Measurements from ENCODE around the gene PTTG2. TPM values are rescaled to one million over a fixed set of nuclear protein-coding genes. Genes with fewer than 3 reads are reported as not detected.
"Not testable (repeated sequence)": the region's sequence is repeated elsewhere in the genome, so short reads cannot be mapped to it uniquely, and the experiment has no call there.

PTTG2 gene
- total RNA-seq, 4 donors from 2014 or later = 0.62 to 3.5 (median 2.5) TPM; not detected in 1

DNA sequence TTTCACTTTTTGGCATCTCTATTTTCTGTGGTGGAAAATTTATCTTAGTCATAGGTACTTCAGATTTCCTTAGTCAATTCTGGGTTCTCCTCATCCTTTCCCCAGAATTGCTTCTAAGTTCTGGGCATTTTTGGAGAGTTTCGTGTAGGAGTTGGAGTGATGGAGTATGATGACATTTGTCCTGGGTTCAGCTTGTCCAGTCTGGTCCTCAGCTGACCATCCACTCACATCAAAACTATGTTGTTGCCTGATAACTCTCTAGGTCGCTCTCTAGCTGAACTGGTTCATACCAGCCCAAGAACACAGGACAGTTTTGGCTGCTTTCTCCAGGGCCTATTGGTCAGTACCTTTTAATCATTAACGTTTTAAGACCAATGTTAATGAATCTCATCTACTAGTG is 13.2 kb downstream of the PTTG2 start:
- peak overlapping the region in 1 of 4 donors; percentile 26 for H3K27ac ChIP-seq
- H3K4me3 ChIP-seq = no peak overlapping the region
- peaks cover 0 to 37% (median 3%) of the 10 kb centered on the region in 3 donors for H3K4me1 ChIP-seq
- H3K9me3 ChIP-seq = no peaks in the 10 kb centered on the region
- no peak for TF ChIP-seq POLR2A (IDR thresholded peaks at IDR 0.05)
- no peak for TF ChIP-seq EP300 (IDR thresholded peaks at IDR 0.05)
- TF ChIP-seq, protein P1, sequence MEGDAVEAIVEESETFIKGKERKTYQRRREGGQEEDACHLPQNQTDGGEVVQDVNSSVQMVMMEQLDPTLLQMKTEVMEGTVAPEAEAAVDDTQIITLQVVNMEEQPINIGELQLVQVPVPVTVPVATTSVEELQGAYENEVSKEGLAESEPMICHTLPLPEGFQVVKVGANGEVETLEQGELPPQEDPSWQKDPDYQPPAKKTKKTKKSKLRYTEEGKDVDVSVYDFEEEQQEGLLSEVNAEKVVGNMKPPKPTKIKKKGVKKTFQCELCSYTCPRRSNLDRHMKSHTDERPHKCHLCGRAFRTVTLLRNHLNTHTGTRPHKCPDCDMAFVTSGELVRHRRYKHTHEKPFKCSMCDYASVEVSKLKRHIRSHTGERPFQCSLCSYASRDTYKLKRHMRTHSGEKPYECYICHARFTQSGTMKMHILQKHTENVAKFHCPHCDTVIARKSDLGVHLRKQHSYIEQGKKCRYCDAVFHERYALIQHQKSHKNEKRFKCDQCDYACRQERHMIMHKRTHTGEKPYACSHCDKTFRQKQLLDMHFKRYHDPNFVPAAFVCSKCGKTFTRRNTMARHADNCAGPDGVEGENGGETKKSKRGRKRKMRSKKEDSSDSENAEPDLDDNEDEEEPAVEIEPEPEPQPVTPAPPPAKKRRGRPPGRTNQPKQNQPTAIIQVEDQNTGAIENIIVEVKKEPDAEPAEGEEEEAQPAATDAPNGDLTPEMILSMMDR (IDR thresholded peaks at IDR 0.05) = no peak
- TF ChIP-seq POLR2AphosphoS5 (IDR thresholded peaks at IDR 0.05) = no peak
- H3K27me3 ChIP-seq = no peaks in the 10 kb centered on the region
- ATAC-seq = no peak
- WGBS, 2 donors (ENCODE audit: low coverage in 1 of 2) = 78 to 81% methylated on average over 3 of the region's 3 CpGs
- H3K36me3 ChIP-seq = no peaks in the 10 kb centered on the region

DNA sequence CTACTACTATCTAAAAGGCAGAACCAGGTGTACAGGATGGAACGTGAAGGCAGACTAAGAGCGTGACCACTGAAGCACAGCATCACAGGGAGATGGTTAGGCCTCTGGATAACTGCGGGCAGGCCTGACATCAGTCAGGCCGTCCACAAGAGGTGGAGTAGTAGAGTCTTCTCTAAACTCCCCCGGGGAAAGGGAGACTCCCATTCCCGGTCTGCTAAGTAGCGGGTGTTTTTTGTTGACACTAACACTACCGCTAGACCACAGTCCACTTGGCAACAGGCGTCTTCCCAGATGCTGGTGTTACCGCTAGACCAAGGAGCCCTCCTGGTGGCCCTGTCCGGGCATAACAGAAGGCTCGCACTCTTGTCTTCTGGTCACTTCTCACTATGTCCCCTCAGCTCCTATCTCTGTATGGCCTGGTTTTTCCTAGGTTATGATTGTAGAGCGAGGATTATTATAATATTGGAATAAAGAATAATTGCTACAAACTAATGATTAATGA is 15.2 kb downstream of the PTTG2 start:
- H3K27me3 ChIP-seq, ATAC-seq, H3K36me3 ChIP-seq, H3K9me3 ChIP-seq, H3K4me3 ChIP-seq: not testable (repeated sequence)
- Histone ChIP-seq H3K27ac (peak overlapping the region in 2 of 4 donors; percentile 12 to 24), H3K4me1 (peaks cover 0 to 42% (median 6%) of the 10 kb centered on the region in 3 donors)
- 75 to 89% methylated on average over 8 to 9 of the region's 13 CpGs for WGBS, 2 donors (ENCODE audit: low coverage in 1 of 2)

DNA sequence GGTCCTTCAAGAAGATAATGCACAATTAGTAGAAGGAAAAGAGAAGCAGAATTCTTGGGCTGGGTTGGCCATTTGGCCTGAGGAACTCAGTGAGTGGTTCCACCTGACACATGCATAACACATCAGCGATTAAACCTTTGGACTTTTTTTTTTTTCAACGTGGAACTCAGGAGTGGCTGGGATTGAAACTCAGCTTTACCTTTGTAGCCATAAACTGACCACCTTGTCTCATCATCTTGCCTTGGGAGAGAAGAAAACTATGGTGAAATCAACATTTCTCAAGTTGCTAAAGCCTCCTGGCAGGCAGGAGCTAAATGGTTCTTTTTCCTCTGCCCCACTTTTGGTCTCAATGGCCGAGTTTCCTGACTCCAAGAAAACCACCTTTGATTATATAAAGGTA is 16.3 kb downstream of the PTTG2 start:
- Histone ChIP-seq H3K9me3 (no peaks in the 10 kb centered on the region), H3K4me1 (peaks cover 2 to 46% (median 7%) of the 10 kb centered on the region in 3 donors), H3K27me3 (no peaks in the 10 kb centered on the region), H3K36me3 (no peaks in the 10 kb centered on the region), H3K4me3 (peak overlapping the region; percentile 70 to 77), H3K27ac (peak overlapping the region; percentile 92 to 99 (median 98))
- TF ChIP-seq POLR2AphosphoS5 (IDR thresholded peaks at IDR 0.05) (no peak), EP300 (IDR thresholded peaks at IDR 0.05) (no peak), POLR2A (IDR thresholded peaks at IDR 0.05) (no peak)
- TF ChIP-seq, protein P1 (IDR thresholded peaks at IDR 0.05) = no peak
- WGBS, 2 donors (ENCODE audit: low coverage in 1 of 2) = 30 to 36% methylated on average over 3 of the region's 3 CpGs
- ATAC-seq = peak; percentile 10

DNA sequence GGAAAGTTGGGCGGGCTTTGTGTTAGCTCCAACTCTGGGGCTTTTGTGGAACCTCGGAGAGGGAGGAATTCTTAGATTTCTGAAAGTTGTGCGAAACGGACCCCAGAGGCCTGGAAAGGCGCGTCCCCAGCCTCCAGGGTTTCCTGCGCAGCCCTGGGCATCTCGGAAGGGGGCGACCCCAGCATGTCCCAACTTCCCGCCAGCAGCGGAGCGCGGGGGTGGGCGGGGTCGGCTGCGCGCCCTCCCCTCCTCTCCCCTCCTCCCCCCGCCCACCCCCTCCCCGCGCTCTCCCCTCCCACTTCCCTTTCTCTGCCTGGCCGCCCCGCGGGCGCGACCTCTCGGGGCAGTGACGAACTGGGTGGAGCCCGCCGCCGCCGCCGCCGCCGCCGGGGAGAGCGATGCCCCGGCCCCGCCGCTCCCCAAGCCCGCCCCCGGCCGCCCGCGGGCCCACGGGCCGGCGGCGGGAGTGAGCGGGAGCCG is 16.8 kb downstream of the PTTG2 start:
- Histone ChIP-seq H3K9me3 (no peaks in the 10 kb centered on the region), H3K36me3 (no peaks in the 10 kb centered on the region), H3K27ac (peak overlapping the region; percentile 92 to 99 (median 98)), H3K4me1 (peaks cover 3 to 52% (median 8%) of the 10 kb centered on the region in 3 donors), H3K4me3 (peak overlapping the region; percentile 70 to 77), H3K27me3 (no peaks in the 10 kb centered on the region)
- ATAC-seq = peak; percentile 92
- no peak for TF ChIP-seq EP300 (IDR thresholded peaks at IDR 0.05)
- no peak for TF ChIP-seq POLR2A (IDR thresholded peaks at IDR 0.05)
- TF ChIP-seq, protein P1 (IDR thresholded peaks at IDR 0.05) = peak in 1 of 4 experiments; percentile 32
- TF ChIP-seq POLR2AphosphoS5 (IDR thresholded peaks at IDR 0.05) = peak; percentile 71
- WGBS, 2 donors (ENCODE audit: low coverage in 1 of 2) = 0% methylated on average over 2 of the region's 50 CpGs

DNA sequence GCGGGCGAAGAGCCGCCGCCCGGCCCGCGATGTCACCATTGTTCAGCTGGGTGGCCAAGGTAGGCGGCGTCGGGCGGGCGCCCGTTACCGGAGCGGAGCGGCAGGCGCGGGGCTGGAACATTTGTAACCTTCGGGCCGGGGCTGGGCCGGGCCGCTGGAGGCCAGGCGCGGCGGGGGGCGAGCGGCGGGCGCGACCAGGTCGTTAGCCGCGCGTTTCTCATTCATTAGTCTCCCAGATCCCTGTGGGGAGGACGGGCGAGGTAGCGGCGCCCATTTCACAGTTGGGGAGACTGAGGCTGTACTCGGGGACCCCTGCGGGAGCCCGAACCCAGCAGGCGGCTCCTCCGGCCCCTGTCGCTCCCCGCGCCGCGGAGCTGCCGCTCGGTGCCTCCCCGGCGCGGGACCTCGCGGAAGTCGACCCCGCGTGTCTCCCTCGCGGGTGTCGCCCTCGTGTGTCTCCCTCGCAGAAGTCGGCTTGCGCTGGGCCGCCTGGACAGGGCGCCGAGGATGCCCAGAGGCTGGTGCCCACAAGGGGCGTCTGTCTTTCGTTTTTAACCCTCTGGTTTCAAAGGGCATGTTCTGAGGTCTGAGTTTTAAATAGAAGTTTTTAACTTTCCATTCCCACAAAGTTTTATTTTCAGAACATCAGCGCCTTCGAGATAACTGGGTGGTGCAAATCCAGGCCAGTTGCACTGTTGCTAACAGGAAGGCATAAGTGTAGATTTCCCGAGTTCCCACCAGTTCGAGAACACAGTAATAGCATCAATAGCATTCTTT is 17.5 kb downstream of the PTTG2 start:
- Histone ChIP-seq H3K4me3 (peak overlapping the region; percentile 70 to 77), H3K36me3 (no peaks in the 10 kb centered on the region), H3K9me3 (no peaks in the 10 kb centered on the region), H3K27me3 (no peaks in the 10 kb centered on the region), H3K27ac (peak overlapping the region; percentile 92 to 99 (median 98)), H3K4me1 (peaks cover 7 to 58% (median 8%) of the 10 kb centered on the region in 3 donors)
- 0 to 2% methylated on average over 4 to 11 of the region's 74 CpGs for WGBS, 2 donors (ENCODE audit: low coverage in 1 of 2)
- TF ChIP-seq POLR2AphosphoS5 (IDR thresholded peaks at IDR 0.05) (peak; percentile 62), EP300 (IDR thresholded peaks at IDR 0.05) (no peak), POLR2A (IDR thresholded peaks at IDR 0.05) (peak; percentile 11 to 19)
- TF ChIP-seq, protein P1 (IDR thresholded peaks at IDR 0.05) = peak; percentile 56 to 82 (median 72)
- ATAC-seq = peak; percentile 84

All from gastroesophageal sphincter (tissue), 4 donors.